GM20431 (cell line): ENCODE data around the gene ORAI3.

ENCODE experiments used
- in situ Hi-C: fragments of 300-500 bp; cut with MseI, MboI; formaldehyde crosslinking; loops from one replicate; pipeline ENCODE4 v1.15.0; 2020; ENCODE audit warnings: low sequenced_read_pairs; ENCODE audit not compliant: unreplicated experiment

The ORAI3 gene

DNA sequence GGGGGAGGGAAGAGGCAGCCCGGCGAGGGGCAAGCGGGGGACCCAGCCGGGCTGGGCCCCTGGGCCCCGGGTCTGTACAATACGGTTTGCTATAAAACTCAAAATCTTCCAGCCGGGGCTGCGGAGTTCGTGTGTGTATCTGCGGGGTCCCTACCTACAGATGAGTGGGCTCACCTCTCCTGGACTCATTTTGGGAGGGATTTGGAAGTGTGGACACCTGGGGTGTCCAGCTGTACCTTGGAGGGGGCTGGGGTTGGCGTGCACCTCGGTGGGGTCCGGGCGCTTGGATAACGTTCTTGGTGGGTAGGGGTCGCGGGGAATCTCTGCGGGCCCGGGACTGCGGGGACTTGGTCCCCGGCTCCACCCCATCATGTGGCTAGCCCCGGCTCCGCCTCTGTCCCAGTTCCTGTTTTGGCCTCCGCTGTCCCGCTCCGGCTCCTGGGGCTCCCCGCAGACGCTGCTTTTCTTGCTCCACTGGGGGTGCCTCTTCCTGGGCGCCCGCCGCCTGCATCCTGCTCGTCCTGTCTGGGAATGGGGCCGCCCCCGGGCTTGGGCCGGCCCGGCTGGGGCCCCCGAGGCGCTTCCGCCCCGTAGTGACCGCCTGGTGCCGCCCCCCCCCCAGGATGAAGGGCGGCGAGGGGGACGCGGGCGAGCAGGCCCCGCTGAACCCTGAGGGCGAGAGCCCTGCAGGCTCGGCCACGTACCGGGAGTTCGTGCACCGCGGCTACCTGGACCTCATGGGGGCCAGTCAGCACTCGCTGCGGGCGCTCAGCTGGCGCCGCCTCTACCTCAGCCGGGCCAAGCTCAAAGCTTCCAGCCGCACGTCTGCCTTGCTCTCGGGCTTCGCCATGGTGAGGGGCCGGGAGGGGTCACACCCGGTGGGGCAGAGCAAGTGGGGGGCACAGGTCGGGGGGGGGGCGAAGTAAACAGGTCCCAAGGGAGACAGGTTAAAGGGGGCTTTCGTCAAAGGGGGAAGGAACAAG lies at the start of gene ORAI3:
Gene ORAI3 (plus strand): TSS at position 402 of the 983 bp plus-strand sequence. CDS start 222 bp downstream, at position 624.
- in situ Hi-C loops = no loop called here

DNA sequence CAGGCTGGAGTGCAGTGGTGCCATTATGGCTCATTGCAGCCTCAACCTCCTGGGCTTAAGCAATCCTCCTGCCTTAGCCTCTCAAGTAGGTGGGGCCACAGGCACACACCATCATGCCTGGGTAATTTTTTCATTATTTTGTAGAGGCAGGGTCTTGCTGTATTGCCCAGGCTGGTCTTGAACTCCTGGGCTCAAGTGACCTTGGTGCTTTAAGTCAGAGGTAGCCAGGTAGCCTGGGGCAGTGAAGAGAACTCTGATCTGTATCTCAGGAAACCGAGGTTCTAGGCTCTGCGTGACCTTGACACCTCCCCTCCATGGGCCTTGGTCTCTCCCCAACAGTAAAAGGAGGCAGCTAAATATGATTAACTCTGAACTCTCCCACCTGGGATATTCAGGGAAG lies 49.1 kb upstream of the ORAI3 start:
- in situ Hi-C loops = no loop called here

DNA sequence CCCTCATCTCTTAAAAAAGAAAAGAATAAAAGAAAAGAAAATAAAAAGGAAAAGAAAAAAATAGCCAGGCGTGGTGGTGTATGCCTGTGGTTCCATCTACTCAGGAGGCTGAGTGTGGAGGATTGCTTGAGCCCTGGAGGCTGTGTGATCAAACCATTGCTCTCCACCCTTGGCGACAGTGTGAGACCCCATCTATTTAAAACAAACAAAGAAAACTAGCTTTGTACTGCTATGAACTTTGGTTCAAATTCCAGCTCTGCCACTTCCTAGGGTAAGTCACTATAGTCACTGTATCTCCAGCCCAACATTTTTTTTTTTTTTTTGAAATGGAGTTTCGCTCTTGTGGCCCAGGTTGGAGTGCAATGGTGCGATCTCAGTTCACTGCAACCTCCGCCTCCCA lies 48.3 kb upstream of the ORAI3 start:
- in situ Hi-C loops = no loop called here

DNA sequence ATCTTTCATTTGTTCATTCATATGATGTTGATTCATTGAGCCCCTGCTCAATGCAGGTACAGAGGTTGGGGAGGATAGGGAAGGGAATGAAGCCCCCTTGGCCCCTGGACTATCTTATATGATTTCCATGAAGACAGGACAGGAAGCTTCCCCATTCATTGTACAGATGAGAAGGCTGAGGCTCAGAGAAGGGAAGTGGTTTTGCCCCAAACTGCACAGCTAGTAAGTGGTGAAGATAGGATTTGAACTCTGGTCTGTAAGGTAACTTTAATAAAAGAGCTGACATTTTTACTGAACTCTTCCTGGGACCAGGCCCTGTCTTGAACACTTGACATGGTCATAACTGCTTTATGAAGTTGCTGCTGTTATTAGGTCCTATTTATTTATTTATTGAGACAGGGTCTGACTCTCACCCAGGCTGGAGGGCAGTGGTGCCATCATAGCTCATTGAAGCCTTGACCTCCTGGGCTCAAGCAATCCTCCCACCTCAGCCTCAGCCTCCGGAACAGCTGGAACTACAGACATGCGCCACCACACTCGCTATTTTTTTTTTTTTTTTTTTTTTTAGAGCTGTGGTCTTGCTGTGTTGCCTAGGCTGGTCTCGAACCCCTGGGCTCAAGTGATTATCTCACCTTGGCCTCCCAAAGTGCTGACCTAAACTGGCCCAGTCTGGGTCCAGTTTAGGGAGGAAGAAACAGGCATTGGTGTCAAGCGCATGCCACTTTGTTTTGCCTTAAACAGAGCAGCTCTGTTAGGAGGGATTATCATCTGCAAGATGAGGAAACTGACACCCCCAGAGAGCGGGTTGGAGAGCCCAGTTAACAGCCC lies 47.5 kb upstream of the ORAI3 start:
- in situ Hi-C loops = no loop called here

DNA sequence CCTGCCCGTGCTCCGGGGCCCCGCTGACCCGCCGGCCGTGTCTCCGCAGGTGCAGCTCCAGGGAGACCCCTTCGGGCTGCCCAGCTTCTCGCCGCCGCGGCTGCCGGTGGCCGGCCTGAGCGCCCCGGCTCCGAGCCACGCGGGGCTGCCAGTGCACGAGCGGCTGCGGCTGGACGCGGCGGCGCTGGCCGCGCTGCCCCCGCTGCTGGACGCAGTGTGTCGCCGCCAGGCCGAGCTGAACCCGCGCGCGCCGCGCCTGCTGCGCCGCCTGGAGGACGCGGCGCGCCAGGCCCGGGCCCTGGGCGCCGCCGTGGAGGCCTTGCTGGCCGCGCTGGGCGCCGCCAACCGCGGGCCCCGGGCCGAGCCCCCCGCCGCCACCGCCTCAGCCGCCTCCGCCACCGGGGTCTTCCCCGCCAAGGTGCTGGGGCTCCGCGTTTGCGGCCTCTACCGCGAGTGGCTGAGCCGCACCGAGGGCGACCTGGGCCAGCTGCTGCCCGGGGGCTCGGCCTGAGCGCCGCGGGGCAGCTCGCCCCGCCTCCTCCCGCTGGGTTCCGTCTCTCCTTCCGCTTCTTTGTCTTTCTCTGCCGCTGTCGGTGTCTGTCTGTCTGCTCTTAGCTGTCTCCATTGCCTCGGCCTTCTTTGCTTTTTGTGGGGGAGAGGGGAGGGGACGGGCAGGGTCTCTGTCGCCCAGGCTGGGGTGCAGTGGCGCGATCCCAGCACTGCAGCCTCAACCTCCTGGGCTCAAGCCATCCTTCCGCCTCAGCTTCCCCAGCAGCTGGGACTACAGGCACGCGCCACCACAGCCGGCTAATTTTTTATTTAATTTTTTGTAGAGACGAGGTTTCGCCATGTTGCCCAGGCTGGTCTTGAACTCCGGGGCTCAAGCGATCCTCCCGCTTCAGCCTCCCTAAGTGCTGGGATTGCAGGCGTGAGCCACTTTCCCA lies 46.6 kb upstream of the ORAI3 start:
- in situ Hi-C loops = no loop called here

DNA sequence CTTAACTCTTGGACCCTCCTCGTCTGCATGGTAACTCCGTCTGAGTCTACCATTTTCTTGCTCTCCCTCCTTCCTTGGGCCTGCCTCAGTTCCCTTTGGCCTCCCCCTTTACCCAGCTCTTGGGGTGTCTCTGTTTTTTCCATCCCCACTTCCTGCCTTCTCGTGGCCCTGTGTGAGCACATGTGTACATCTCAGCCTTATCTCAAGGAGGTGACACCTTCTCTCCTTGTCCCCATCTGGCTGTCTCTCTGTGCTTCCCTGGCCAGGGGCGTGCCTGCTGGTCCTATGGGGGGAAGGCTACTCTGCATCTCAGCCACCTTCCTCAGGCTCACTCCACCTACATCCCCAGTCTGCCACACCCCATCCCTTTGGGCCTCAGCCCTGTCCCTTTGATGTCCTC lies 45.9 kb upstream of the ORAI3 start:
- in situ Hi-C loops = no loop called here

DNA sequence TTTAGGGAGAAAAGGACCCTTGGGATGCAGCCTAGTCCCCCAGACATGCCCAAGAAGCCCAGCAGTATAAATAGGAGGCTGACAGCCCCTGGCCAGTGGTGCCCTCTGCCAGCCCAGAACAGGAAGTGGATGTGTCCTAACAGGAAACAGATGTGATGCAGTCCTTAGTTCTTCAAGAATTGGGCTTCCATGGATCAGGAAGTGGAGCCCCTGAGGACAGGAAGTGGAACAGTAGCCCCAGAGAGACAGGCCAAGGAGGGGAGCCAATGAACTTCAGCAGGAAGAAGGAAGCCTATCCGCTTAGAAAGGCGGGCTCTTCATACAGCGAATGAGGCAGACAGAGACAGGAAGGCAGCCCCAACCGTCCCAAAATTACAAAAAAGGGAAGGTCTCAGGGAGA lies 45.3 kb upstream of the ORAI3 start:
- in situ Hi-C loops = no loop called here

DNA sequence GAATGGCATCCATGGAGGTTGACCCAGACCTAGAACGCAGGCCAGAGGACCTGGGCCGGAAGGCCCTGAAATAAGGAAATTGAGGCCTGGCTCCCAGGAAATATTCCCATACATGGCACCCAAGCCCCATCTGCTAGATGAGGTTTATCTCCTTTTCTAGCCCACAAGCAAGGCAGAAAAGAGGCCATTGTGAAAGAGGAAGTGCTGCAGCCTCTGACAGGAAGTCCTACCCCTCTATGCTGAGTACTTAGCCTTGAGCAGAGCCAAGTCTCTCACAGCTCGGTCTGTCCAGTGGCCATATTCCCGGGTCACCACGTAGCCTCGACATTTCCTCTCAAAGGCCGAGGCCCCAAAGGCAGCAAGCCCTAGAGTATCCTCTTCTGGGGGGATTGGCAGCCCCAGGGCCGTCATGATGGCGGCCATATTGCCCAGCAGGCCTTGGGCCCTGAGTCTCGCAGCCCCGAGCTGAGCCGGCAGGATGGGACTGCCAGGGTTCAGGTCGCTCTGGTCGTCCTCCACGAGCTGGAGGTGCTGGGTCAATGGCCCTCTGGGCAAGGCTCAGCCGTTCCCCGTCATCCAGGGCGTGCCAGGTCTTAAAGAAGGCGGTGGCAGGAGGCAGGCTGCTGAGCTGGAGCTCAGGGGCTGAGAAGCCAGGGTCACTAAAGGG lies 44.6 kb upstream of the ORAI3 start:
- in situ Hi-C loops = no loop called here

DNA sequence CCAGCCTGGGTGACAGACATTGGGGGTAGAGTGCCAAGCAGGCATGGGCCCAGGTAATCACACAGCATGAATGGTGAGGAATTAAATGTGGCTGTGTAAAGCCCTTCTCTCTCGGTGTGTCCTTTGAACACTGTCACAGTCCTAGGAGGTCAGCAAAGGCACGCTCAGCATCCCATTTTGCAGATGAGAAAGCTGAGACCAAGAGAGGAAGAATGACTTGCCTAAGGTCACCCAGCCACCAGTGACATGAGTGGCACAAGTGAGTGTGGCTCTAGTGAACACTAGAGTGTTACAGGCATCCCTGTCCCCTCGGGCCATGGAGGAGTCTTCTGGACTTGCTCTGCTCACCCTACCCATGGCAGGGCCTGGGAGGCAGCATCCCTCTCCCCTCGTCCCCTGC lies 41.8 kb upstream of the ORAI3 start:
- in situ Hi-C loops = loop anchor here (5.0 kb wide), 1 partner anchor 60 kb away; no protein-coding TSS in a partner anchor

DNA sequence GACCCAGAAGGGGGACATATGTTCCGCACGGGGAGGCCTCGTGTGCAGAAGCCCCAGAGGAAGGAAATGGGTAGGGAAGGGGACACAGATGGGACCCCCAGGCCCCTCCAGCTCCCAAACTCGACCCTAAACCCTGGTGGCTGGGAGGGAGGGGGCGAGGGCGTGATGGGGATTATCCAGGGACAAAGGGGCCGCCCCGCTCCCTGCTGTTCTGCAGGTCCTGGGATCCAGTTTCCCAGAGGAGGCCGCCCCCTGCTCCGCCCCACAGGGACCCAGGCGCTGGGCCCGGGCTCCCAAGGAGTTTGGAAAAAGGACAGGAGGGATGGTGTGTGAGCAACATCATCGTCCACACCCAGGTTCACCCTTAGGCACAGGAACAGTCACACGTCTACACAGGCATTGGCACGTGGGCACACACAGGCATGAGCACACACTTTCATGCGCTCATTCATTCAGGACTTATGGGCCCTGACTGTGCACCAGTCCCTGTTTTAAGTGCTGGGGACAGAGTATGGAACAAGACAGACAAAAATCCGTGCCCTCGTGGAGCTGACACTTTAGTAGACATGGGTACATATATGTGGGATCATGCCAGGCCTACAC lies 38.3 kb upstream of the ORAI3 start:
- in situ Hi-C loops = no loop called here

DNA sequence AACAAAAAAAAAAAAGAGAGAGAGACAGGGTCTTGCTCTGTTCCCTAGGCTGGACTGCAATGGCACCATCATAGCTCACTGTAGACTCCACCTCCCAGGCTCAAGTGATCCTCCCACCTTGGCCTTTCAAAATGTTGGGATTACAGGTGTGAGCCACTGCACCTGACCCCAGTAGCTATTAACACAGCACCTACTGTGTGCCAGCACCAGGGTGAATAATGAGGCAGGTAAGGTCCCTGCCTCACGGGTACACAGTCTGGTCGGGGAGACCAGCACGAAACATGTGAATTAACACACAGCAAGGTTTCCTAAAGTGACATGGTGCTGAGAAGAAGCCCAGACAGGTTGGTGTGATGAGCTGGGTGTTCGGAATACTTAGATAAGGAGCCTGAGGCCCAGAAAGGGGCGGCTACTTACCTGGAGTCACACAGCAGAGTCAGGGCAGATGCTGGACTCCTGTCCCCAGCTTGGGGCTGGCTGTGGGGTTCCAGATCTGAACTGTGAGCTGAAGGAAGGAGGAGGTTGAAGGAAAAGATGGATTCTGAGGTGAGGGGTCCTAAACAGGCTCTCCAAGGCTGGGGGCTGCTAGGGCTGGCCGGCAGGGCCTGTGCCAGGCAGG lies 36.0 kb upstream of the ORAI3 start:
- in situ Hi-C loops = no loop called here

DNA sequence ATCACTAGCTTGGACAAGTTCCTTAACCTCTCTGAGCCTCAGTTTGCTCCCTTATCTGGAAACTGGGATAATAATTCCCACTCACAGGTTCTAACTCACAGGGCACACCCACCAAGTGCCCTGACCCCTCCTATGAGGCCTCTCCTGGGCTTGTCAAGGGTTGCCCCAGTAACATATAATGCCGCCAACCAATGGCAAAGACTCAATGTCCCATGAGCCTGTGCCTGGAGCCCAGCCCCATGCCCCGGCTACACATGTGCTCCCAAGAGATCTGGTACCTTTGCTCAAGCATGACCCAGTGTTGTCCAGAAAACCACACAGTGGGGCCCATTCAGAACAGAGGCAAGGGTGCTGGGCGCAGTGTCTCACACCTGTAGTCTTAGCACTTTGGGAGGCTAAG lies 34.0 kb upstream of the ORAI3 start:
- in situ Hi-C loops = no loop called here

DNA sequence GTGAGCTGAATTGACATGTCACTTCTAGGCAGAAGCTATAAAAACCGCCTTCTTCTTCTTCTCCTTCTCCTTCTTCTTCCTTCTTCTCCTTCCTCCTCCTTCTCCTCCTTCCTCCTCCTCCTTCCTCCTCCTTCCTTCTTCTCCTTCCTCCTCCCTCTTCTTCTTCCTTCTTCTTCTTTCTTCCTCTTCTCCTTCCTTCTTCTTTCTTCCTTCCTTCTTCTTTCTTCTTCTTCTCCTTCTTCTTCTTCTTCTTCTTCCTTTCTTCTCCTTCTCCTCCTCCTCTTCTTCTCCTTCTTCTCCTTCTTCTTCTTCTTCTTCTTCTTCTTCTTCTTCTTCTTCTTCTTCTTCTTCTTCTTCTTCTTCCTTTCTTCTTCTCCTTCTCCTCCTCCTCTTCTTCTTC lies 30.3 kb upstream of the ORAI3 start:
- in situ Hi-C loops = no loop called here

DNA sequence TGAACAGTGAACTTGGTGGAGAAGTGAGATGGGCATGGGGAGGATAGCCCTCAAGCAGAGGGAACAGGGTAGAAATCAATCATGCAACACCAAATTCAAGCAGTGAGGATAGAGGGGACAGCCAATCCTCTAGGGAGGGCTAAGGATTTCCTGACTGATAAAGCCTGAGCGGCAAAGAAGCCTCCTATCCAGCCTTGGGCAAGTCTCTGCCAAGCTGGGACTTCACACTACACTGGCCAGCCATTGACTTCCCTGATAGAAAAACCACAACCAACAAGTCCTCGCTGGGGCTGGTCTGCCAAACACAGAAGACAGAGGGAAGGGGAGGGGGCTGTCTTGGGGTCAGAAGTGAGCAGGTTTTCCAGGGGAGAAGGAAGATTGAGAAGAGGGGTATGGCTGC lies 28.0 kb upstream of the ORAI3 start:
- in situ Hi-C loops = no loop called here

DNA sequence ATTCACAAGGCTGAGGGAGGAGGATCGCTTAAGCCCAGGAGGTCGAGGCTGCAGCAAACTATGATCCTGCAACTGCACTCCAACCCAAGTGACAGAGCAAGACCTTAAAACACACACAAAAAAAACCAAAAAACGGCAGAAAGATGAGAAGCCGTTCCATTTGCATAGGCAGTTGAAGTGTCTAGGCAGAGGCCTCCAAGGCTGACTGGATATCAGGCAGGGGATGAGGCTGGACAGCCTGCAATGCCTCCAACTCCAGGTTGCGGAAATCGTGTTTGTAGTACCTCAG lies 27.5 kb upstream of the ORAI3 start:
- in situ Hi-C loops = no loop called here

DNA sequence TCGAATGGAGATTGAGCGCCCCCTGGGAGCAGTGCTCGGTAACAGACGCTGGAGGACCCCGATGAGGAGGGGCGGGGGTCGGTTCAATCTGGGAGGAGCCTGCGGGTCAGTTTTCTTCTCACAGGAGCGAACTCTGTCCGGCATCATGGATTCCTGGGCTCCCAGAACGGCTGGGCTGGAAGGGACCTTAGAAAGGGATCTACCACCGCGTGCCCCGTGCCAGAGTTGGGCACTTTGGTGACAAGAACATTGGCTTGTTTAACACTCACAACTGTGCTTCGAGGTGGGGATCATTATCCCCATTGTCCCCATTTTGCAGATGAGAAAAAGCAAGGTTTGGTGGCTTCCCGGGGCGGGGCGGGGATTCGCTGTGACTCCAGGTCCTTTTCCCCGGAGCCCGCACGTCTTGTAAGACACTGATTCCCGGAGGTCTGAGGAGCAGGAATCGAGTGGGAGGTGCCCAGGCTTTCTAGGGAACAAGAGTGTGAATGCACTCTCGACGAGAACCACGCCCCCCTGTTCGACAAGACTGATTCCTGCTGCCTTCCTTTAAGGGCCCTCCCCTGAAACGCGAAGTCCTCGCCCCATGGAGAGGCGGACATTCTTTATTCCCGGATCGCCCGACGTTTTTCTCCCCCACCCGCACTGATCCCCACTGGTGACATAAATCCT lies 27.0 kb upstream of the ORAI3 start:
- in situ Hi-C loops = no loop called here

DNA sequence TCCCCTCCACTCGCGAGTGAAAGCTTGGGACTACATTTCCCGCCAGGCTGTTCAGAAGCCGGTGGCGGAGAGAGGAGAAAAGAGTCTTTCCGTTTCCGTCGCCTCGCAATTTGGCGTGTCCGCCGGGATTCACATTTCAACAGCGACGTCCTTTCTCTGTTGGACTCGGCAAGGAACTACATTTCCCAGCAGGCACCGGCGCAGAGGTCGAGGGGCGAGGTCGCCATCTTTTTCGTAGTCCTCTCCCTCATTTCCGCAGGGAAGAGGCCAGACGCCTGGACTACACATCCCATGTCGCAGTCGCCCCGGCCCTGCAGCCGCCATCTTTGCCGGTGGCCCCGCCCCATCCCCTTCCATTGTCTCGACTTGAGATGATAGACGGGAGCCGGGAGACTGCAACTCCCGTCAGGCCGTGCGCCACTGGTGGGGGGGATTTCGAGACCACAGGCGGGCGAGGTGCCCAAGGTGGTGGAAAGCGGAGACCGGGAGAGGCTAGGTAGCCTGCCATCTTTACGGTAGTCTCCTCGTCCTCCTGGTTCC lies 26.4 kb upstream of the ORAI3 start:
- in situ Hi-C loops = no loop called here

DNA sequence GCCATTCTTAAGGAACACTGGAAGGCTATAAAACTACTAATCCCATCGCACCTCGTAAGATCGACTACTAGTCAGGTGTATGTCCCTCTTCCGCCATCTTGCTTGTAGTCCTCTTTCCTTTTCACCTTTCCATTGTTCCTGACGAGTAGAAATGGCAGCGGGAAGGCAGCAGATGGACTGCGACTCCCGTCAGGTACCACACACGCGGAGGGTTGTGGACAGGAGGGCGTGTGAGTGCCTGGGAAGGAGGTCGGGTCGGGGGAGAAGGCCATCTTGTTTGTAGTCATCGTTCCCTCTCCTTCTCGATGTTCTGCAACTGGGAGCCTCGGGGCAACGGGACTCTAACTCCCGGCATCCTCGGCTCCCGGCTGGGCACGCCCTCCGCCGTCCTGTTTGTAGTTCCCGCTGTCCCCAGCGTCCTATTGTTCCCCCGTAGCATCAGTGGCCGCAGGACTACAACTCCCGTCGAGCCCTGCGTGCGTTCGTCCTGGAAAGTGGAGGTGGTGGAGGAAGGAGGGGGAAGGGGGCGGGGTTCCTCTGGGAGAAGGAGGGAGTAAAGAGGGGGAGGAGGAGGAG lies 25.8 kb upstream of the ORAI3 start:
- in situ Hi-C loops = no loop called here
